Measurements from ENCODE around the gene BDKRB2.

Gene BDKRB2

GRCh38 chr14:96267336-96267735, 62.7 kb downstream of the BDKRB2 start:
- H3K4me1 ChIP-seq = peaks cover 30% of the 10 kb centered on the region
- no peak overlapping the region for H3K4me3 ChIP-seq (ENCODE audit: low read depth, low read length)
- TF ChIP-seq CTCF (IDR thresholded peaks at IDR 0.05; ENCODE audit: low read depth, low read length) = no peak
- H3K36me3 ChIP-seq = no peaks in the 10 kb centered on the region
- no peaks in the 10 kb centered on the region for H3K27me3 ChIP-seq
- peaks cover 5% of the 10 kb centered on the region; the same call in 1 of the 2 replicates for H3K9me3 ChIP-seq
- DNase-seq = peak; percentile 92

DNA sequence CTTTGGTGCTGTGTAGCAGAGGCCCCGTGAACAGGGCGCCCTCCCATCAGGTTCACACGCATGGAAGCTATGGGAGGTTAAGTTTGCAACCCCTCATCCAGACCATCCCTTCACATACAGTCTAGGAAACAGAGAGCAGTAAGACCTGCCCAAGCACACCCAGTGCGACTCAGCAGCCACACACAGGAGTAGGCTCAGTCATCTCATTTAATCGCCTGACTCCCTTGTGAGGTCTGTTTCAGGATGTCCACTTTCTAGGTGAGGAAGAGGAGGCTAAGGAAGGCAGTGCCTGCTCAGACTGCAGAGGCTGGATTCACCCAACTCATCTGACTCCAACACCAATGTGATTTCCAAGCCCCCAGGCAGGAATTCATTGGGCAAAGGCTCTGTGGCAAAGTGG, 63.3 kb downstream of the BDKRB2 start:
- DNase-seq = no peak
- no peak for TF ChIP-seq CTCF (IDR thresholded peaks at IDR 0.05; ENCODE audit: low read depth, low read length)

DNA sequence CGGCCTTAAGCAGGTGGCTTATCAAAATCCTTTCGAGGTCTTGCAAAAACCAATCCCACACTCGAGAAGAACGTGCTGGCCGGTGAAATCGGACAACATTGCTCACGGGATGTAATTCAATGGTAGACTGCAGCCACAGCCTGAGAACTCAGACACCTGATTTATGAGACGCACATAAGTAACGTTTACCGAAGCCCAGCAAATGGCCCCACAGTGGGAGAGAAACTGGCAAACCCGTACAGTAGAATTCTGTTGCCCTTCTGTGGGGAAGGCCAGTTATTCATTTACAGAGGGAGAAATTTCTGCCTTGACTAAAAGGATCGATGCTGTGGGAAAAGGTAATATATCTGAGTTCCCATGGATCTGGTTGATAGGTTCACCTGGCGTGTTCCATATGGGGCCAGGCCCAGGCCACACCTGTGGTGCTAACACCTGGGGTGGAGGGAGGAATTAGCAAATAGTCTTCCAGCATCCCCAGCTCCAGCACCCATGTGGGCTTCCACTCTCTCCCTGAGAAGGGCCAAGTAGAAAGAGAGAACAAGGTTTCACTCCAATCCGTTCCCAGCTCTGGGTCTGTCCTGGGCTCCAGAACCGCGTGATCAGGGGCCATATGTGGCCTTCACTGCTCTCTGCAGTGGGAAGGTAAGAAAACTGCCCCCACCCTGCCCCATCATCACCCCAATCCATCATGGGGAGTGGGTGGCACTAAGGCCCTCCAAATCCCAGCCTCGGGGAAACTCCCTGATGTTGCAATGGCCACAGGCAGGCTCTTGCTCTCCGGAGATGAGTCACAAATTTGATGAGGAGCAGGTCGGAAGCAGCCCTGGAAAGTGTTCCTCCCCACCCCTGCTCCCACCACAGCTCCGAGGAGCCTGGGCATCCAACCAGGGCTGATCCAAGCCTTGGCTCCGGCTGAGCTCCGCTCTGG, 64.1 kb downstream of the BDKRB2 start:
- Histone ChIP-seq H3K36me3 (no peaks in the 10 kb centered on the region), H3K27me3 (no peaks in the 10 kb centered on the region), H3K4me3 (ENCODE audit: low read depth, low read length) (no peak overlapping the region), H3K9me3 (peaks cover 9% of the 10 kb centered on the region; the same call in 1 of the 2 replicates), H3K4me1 (peaks cover 34% of the 10 kb centered on the region)
- TF ChIP-seq CTCF (IDR thresholded peaks at IDR 0.05; ENCODE audit: low read depth, low read length) = no peak
- DNase-seq = peak; percentile 62

More for the DNA sequence above, 63.3 kb downstream of the BDKRB2 start:
- peaks cover 9% of the 10 kb centered on the region; the same call in 1 of the 2 replicates for H3K9me3 ChIP-seq
- no peaks in the 10 kb centered on the region for H3K36me3 ChIP-seq
- no peaks in the 10 kb centered on the region for H3K27me3 ChIP-seq
- H3K4me1 ChIP-seq = peaks cover 30% of the 10 kb centered on the region
- H3K4me3 ChIP-seq (ENCODE audit: low read depth, low read length) = no peak overlapping the region

- Histone ChIP-seq H3K36me3 (no peaks in the 10 kb centered on the region), H3K4me3 (ENCODE audit: low read depth, low read length) (no peak overlapping the region), H3K9me3 (peaks cover 9% of the 10 kb centered on the region; the same call in 1 of the 2 replicates), H3K4me1 (peaks cover 40% of the 10 kb centered on the region), H3K27me3 (no peaks in the 10 kb centered on the region)
- no peak for DNase-seq
- TF ChIP-seq CTCF (IDR thresholded peaks at IDR 0.05; ENCODE audit: low read depth, low read length) = no peak
Observed at GRCh38 chr14:96269359-96269710, 64.7 kb downstream of the BDKRB2 start.

DNA sequence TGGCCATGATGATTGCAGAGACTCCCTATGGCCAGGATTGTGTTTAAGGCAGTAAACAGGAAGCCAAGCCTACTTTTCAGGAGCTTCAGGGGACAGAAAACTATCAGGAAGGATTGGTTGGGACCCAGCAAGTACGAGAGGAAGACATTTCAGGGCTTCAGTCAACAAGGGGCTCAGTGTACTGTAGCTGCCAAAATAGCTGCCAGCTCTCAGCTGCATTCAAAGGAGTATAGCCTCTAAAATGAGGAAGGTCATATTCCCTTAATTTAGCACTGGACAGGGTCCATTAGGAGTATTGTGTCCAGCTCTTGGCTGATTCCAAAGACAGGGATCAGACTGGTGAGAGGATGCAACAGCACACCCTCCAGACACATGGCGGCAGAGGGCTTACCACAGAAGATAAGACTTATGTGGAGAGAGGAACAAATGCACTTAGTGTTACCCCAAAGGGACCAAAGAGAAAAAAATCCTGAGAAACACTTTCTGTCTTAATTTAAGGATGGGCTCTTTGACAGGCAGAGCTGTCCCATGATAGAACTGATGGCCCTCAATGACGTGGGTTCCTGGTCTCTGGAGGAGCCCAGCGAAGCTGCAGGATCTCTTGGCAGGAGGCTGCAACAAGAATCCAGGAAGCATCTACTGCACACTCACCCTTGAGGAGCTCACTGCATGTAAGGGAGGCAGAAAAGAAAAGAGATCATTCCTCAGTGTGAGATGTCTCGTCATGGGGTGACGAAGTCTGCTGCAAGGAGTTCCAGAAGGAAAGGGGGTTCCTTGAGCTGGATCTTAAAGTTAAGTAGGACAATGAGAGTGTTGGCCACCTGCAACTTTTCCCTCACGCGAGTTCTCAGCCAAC, 66.2 kb downstream of the BDKRB2 start:
- Histone ChIP-seq H3K4me3 (ENCODE audit: low read depth, low read length) (no peak overlapping the region), H3K36me3 (no peaks in the 10 kb centered on the region), H3K4me1 (peaks cover 52% of the 10 kb centered on the region), H3K27me3 (no peaks in the 10 kb centered on the region), H3K9me3 (peaks cover 9% of the 10 kb centered on the region; the same call in 1 of the 2 replicates)
- no peak for DNase-seq
- TF ChIP-seq CTCF (IDR thresholded peaks at IDR 0.05; ENCODE audit: low read depth, low read length) = no peak
